Fibroblast of villous mesenchyme (primary cell): ENCODE measurements around the gene SERPINE3. TPM values are rescaled to one million over a fixed set of nuclear protein-coding genes. Genes with fewer than 3 reads are reported as not detected.

Experiments
- DNase-seq: peaks from one replicate; pipeline ENCODE4 v3.0.0-alpha.2; 2010; ENCODE audit warnings: low read depth
- H3K4me3 ChIP-seq: 2 replicates; pipeline ENCODE4 v1.5.1; 2011; ENCODE audit warnings: low read depth, mild to moderate bottlenecking, low read length
- total RNA-seq: library from RNA; depleted of rRNA; stranded (reverse); fragments of >200 nt; gene quantifications from 2 replicates; pipeline ENCODE4 v1.2.3, GENCODE V29; 2012
- TF ChIP-seq, protein P1 (sequence below): IDR thresholded peaks from 2 replicates; pipeline ENCODE4 v1.5.1; 2012; ENCODE audit warnings: low read depth, mild to moderate bottlenecking, low read length; ENCODE audit not compliant: insufficient read depth

SERPINE3 gene
- total RNA-seq, 1 donor = not detected

DNA sequence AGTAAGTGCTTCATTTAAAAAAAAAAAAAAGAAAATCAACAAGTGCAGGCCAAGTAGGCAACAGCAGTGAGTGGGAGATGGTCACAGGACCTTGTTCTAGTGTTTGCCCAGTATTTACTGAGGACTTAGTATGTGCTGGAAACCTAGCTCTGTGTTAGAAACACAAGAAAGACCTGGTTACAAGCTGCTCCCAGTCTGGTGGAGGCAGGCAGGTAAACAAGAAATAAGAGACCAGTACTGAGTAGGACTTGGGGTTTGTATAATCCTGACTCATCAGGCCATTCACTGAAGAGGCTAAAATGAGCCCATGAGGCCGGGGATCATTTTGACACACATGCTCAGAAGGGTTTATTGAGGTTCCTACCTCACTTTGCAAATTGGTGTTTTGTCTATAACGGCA, 21.5 kb upstream of the SERPINE3 start:
- H3K4me3 ChIP-seq = no peak overlapping the region
- TF ChIP-seq, protein P1, sequence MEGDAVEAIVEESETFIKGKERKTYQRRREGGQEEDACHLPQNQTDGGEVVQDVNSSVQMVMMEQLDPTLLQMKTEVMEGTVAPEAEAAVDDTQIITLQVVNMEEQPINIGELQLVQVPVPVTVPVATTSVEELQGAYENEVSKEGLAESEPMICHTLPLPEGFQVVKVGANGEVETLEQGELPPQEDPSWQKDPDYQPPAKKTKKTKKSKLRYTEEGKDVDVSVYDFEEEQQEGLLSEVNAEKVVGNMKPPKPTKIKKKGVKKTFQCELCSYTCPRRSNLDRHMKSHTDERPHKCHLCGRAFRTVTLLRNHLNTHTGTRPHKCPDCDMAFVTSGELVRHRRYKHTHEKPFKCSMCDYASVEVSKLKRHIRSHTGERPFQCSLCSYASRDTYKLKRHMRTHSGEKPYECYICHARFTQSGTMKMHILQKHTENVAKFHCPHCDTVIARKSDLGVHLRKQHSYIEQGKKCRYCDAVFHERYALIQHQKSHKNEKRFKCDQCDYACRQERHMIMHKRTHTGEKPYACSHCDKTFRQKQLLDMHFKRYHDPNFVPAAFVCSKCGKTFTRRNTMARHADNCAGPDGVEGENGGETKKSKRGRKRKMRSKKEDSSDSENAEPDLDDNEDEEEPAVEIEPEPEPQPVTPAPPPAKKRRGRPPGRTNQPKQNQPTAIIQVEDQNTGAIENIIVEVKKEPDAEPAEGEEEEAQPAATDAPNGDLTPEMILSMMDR = no peak
- no peak for DNase-seq

DNA sequence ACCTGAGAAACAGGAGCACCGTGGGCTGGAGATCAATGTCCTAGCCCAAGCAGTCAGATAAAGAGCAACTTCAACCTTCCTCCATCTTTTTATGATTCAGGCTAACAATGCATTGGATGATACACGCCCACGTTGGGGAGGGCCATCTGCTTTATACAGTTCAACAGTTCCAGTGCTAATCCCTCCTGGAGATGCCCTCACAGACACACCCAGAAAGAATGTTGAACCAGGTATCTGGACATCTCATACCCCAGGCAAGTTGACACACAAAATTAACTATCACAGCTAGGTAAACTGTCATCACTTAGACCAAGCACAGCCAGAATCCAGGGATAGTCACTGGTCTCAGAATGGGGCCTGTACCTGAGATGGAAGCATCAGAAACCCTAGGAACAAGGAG, 20.6 kb upstream of the SERPINE3 start:
- no peak for DNase-seq
- no peak overlapping the region for H3K4me3 ChIP-seq
- TF ChIP-seq, protein P1 = no peak

DNA sequence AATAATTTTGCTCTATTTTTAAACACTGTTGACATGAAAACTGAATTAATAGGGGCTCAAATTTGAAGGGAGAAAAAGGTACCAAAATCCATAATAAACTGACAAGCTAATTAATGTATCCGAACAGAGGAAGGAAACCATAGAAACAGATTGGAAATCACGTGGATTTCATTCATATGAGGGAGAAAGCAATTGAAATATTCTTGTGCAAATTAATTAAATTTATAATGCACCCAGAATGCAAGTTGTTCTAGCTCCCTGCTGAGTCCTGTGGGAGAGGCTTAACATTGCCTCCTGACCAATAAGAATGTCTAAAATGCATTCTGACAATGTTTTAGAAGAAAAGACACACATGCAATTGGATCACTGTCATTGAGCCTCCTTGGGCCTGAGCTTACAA, 17.7 kb upstream of the SERPINE3 start:
- DNase-seq = no peak
- H3K4me3 ChIP-seq = no peak overlapping the region
- TF ChIP-seq, protein P1 = no peak

DNA sequence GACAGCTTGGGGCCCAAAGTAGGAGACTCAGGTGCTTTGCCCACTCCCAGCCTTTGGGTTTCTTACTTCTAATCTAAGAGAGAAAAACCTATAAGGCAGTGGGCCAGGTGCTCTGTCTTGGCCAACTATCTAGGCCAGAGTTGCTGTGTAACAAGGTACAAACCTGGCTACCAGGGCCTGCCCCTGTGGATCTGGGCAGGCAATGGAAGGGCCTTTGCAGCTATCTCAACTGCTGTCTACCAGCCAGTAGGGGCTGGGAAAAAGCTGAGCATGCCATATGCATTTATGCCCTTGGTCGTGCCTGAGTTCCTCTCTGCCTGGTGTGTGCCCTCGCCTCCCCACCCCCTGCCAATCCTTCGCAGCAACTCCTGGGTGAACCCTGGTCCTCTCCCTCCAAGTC, 16.7 kb upstream of the SERPINE3 start:
- no peak overlapping the region for H3K4me3 ChIP-seq
- TF ChIP-seq, protein P1 = no peak

DNA sequence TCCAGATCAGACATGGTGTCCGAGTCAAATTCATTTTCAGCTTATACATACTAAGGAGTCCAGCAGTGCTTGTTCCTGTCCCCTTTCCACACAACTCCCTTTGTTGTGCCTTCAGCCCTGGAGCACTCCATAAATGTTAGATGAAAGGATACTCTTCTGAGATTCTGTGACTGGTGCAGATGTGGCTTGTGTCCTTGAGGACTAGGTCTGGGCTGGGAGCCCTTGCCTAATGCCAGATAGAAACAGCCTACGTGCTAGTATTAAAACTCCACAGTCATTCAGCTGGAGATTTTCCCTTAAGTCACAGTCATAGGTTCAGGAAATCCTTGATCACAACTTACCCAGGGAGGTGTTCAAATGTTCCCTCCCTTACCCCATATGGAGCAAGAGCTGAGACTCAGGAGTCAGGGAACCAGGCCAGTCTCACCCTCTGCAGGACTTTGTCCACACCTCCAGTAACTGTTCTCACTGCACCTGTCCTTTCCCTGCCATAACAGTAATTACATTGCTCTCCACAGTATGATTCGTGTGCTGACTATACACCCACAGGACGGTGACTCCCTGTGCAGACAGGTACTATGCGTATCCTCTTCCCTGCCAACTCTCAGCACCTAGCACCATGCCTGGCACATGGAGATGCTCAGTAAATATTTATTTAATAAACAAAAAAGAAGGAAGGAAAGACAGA, 15.5 kb upstream of the SERPINE3 start:
- no peak for DNase-seq
- TF ChIP-seq, protein P1 = no peak
- H3K4me3 ChIP-seq = no peak overlapping the region

More for the DNA sequence above, 16.7 kb upstream of the SERPINE3 start:
- no peak for DNase-seq

DNA sequence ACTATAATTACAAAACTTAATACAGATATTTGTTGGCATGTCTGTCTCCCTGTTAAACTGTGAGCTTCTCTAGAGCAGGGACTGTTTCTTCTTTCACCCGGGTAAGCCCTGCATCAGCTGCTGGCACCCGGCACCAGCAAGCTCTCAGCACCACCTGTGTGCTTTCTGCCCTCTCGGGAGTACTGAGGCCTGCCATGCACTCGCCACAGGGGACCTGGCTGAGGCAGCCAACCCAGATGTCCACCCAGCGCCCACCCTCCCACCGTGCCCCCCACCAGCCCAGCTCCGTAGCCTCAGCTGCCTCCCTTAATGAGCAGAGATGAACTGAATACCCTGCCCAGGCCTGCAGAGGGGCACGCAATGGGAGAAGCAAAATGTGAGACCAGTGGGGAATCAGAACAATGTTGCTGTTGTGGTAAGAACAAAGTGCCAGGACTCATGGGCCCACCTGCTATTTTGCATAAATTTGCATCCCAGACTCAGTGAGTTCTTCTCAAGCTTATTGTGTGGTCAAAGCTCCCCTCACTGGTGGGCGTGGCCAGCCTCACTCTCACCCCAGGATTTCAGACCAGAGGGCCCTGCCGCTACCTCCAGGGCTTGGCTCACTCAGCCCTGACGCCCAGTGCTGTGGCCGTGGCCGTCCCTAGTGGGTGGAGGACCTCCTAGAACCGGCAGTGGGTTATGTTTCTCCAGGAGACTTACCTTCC, 14.6 kb upstream of the SERPINE3 start:
- TF ChIP-seq, protein P1 = no peak
- DNase-seq = no peak
- no peak overlapping the region for H3K4me3 ChIP-seq
